GF-D8 (cell line): ENCODE data around the gene PXDN.
"Not testable (repeated sequence)": the region's sequence is repeated elsewhere in the genome, so short reads cannot be mapped to it uniquely, and the experiment has no call there.

Source experiments
- DNase-seq: peaks from one replicate; lab custom pipeline; 2025; lab: John Stamatoyannopoulos, UW

Gene PXDN

GRCh38 chr2:1631292-1632001, 112.9 kb downstream of the PXDN start:
- no peak for DNase-seq

DNA sequence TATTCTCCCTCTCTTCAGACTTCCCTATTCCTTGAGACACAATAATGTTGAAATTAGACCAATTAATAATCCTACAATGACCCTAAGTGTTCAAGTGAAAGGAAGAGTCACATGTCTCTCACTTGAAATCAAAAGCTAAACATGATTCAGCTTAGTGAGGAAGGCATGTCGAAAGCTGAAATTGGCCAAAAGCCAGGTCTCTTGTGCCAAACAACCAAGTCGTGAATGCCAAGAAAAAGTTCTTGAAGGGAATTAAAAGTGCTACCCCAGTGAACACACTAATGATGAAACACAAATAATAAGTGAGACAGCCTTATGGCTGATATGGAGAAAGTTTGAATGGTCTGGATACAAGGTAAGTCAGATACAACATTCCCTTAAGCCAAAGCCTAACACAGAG, 115.4 kb downstream of the PXDN start:
- DNase-seq: no peak

GRCh38 chr2:1627628-1628381, 116.5 kb downstream of the PXDN start:
- DNase-seq: no peak

- DNase-seq: no peak
Measured at GRCh38 chr2:1626271-1626681, 118.0 kb downstream of the PXDN start.

DNA sequence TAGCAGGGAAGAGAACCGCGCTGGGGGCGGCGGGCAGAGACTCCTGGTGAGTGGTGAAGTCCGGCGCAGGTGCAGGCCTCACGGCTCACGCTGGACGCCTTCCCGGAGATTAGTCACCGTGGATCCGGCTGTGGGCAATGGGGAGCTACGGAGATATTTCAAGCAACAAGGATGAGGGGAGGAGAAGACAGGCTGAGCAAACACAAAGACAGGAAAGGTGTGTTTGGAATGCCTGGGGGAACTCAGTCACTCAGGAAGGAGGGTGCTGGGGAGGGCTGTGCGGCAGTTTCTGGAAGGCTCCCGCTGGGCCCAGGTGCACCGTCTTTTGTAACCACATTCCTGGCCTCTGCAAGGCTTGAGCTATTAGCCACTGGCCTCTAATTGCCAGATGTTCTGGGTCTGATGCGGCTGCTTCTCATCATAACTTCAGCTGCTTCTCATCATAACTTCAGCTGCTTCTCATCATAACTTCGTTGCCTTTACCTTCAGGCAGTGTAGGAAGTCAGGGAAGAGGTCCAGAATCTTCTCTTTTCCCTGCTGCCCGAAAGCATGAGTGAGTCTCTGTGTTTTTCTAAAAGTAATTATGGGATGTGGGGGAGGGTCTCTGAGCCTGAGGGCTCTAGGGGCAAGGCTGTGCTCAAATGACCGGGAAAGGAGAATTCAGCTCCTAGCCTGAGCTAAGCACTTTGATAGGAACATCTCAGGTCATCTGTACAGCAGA, 118.9 kb downstream of the PXDN start:
- DNase-seq: no peak

DNA sequence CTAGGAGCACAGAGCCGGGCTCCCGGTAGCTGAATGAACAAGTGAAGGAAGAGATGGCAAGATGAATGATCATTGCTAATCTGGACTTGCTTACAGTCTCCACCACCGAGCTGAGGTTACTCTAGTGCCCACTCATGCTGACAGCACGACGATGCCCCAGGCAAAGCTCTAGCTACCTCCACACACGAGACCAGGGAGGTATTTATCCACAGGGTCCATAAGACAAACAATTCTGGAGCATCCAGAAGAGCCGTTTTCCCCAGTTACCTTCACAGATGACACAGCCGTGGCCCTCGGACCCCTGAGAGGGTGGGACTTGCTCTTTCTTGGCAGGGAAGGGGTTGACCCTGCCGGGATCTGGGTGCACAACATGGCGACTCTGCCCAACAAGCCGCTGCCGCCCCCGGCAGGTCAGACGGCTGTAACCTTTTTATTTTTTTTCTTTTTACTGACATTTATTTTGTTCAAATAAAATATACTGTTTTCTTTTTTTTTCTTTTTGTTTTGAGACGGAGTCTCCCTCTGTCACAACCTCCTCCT, 120.3 kb downstream of the PXDN start:
- DNase-seq: no peak

- no peak for DNase-seq
Measured at GRCh38 chr2:1622521-1623200, 121.7 kb downstream of the PXDN start.

- DNase-seq: not testable (repeated sequence)
Measured at GRCh38 chr2:1621976-1622375, 122.3 kb downstream of the PXDN start.

- DNase-seq: no peak
Measured at GRCh38 chr2:1621501-1621900, 122.8 kb downstream of the PXDN start.

GRCh38 chr2:1621041-1621440, 123.3 kb downstream of the PXDN start:
- DNase-seq: no peak

- DNase-seq: no peak
Measured at GRCh38 chr2:1620081-1620480, 124.2 kb downstream of the PXDN start.

DNA sequence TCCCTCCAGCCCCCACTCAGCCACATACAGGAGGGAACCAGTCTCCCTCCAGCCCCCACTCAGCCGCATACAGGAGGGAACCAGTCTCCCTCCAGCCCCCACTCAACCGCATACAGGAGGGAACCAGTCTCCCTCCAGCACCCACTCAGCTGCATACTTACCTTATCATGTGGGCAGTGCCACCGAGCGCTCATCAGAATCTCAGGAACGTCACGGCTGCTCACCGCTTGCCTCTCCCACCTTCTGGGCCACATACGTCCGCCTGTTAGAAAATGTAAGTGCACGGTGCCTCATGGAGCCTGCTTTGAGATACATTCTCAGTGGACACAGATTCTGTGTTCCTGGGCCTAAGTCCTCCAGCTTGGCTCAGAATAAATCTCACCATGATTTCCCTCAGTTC, 124.8 kb downstream of the PXDN start:
- DNase-seq: no peak

DNA sequence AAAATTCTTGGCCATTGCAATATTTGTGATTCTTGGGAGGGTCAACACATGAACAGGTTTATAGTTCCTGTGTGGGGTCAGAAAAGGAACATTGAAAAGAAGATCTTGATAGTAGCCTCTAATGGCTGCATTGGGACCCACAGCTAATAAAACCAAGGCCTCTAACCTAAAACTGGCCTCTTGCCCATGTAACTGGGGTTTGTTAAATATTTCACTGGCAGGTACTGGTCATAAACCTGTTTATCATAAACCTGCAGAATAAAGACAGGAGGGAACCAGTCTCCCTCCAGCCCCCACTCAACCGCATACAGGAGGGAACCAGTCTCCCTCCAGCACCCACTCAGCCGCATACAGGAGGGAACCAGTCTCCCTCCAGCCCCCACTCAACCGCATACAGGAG, 125.3 kb downstream of the PXDN start:
- DNase-seq: no peak

DNA sequence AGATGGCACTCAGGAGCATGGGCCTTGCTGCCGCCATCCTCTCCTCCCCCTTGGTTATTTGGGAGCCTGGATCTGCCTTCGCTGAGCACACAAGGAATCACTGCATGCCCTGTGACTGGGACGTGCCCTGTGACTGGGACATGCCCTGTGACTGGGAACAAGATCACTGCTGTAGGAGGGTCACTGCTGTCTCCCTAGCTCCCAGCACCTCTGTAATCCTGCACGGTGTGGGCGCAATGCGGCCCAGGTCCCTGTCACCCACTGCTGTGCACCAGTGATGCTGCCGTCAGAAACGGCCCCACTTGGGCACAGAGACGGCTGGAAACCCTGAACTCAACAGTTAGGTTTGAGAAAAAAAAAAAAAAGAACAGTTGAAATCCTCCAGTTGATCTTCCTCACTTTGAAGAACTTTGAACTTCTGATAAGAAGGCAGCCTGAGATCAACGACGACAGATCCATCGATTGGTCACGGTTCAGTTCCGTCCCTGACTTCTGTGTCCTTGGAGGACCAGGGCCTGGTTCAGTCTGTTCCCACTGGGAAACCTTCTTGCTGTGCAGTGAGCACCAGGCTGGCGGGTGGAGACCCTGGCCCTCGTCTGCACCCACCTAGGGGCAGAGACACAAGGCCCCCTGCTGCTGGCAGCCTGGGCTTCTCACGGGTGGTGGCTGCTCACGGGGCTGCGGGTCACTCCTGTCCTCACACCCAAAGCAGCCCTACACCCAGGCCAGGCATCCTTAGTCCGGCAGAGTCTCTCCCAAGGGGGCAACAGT, 125.9 kb downstream of the PXDN start:
- no peak for DNase-seq

- DNase-seq: no peak
Measured at GRCh38 chr2:1617425-1618021, 126.8 kb downstream of the PXDN start.

DNA sequence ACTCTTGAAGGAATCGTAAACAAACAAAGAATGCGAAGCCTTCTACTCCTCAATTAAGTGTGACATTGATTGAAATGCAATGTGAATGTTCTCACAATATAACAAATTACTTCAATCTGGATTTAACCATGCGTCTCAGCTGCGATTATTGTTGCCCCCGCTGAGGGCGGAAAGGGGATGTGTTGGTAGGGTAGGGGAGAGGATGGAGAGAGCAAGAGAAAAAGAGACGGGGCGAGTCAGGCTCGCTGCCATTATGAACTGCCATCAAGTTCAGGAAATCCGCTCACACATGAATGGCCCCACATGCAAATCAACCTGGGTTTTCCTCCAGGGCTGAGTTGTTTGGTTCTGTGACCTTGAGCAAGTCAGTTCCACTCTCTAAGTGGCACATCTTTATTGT, 129.8 kb downstream of the PXDN start:
- DNase-seq: no peak

- DNase-seq: no peak
Measured at GRCh38 chr2:1613731-1614354, 130.5 kb downstream of the PXDN start.

- DNase-seq: no peak
Measured at GRCh38 chr2:1613078-1613445, 131.3 kb downstream of the PXDN start.

- no peak for DNase-seq
Measured at GRCh38 chr2:1612391-1613077, 131.8 kb downstream of the PXDN start.

DNA sequence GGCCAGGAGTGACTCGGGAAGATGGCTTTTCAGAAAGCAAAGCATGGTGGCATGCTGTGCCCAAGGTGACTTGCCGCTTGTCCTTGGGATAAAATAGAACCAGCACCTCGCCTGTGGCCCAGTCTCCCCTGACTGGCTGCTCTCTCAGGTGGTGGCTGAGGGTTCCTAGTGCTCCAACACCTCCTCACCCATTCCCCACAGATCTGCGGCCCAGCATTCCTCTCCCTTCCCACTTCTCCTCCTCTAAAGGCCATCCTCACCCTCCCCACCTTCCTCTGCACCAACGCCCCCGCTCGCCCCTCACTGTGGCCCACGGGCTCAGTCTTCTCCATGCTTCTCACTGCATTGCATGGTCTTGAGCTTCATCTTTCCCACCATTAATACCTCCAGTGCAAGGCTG, 132.4 kb downstream of the PXDN start:
- DNase-seq: no peak
